Spleen (tissue), 11 donors: Measurements from ENCODE around the gene KCNK6. TPM values are rescaled to one million over a fixed set of nuclear protein-coding genes. Genes with fewer than 3 reads are reported as not detected.

ENCODE experiments used
- DNase-seq: peaks from one replicate; pipeline ENCODE4 v3.0.0-alpha.2; 2020
- H3K27ac ChIP-seq, 8 donors: fragments of 200-600 bp; sonication (generic) in 7 of 8; 1 replicate in 4 of 8; 2 replicates in 4 of 8; pipeline versions ENCODE4 v1.5.0 to v1.8.0; 2016 to 2021; ENCODE audit warnings: inconsistent platforms in 4 of 8, mild to moderate bottlenecking in 4 of 8, moderate library complexity in 1 of 8
- H3K27me3 ChIP-seq, 7 donors: fragments of 200-600 bp; sonication (generic) in 6 of 7; replicated peaks in 1 of 7; 1 replicate in 4 of 7; 2 replicates in 3 of 7; pipeline versions ENCODE4 v1.5.0 to v1.8.0; 2016 to 2021; ENCODE audit warnings: inconsistent platforms in 3 of 7, mild to moderate bottlenecking in 1 of 7
- H3K36me3 ChIP-seq, 6 donors: fragments of 200-600 bp; sonication (generic) in 5 of 6; 1 replicate in 4 of 6; 2 replicates in 2 of 6; pipeline versions ENCODE4 v1.5.0 to v1.8.0; 2016 to 2021; ENCODE audit warnings: inconsistent platforms in 2 of 6
- H3K4me1 ChIP-seq, 6 donors: fragments of 200-600 bp; sonication (generic) in 5 of 6; 1 replicate in 3 of 6; 2 replicates in 3 of 6; pipeline versions ENCODE4 v1.5.0 to v1.8.0; 2016 to 2021; ENCODE audit warnings: inconsistent platforms in 3 of 6
- H3K4me3 ChIP-seq, 8 donors: fragments of 200-600 bp; sonication (generic) in 7 of 8; 1 replicate in 4 of 8; 2 replicates in 4 of 8; pipeline versions ENCODE4 v1.5.0 to v1.8.0; 2016 to 2021; ENCODE audit warnings: inconsistent platforms in 4 of 8, mild to moderate bottlenecking in 4 of 8, moderate library complexity in 2 of 8
- H3K9me3 ChIP-seq, 8 donors: fragments of 200-600 bp; sonication (generic) in 7 of 8; 1 replicate in 4 of 8; 2 replicates in 4 of 8; pipeline versions ENCODE4 v1.5.0 to v1.8.0; 2016 to 2021; ENCODE audit warnings: inconsistent platforms in 4 of 8
- CTCF ChIP-seq, 11 experiments: fragments of 200-600 bp in 7 of 11; fragments of 450-650 bp in 4 of 11; sonication (generic) in 4 of 11; IDR thresholded peaks in 8 of 11; conservative IDR thresholded peaks in 3 of 11; 1 replicate in 7 of 11; 2 replicates in 4 of 11; pipeline versions ENCODE4 v1.4.0 to v1.8.0; 2016 to 2021; ENCODE audit warnings: antibody characterized with exemption in 11 of 11, inconsistent platforms in 4 of 11, mild to moderate bottlenecking in 1 of 11
- POLR2A ChIP-seq, 3 donors: fragments of 450-650 bp; IDR thresholded peaks; one replicate each; pipeline ENCODE4 v1.5.1; 2017; ENCODE audit warnings: antibody characterized with exemption in 3 of 3, mild to moderate bottlenecking in 1 of 3
- POLR2AphosphoS5 ChIP-seq, 3 donors: sonication (generic); formaldehyde crosslinking; IDR thresholded peaks; one replicate each; pipeline ENCODE4 v1.5.1; 2017; ENCODE audit warnings: antibody characterized with exemption in 3 of 3
- WGBS, 5 donors: extraction: QIAGEN DNeasy Blood & Tissue Kit in 3 of 5; methylation state at CpG; one replicate each; pipeline versions ENCODE4 v1.1.5 to v1.1.7; 2013 to 2018; 5-methylcytosine and 5-hydroxymethylcytosine counted together
- intact Hi-C: fragments of 100-400 bp; cut with DNase I; formaldehyde crosslinking; loops from one replicate; pipeline ENCODE4 v1.15.0; 2023; ENCODE audit warnings: low total_unique reads
- polyA plus RNA-seq, 3 donors: library from polyadenylated mRNA; stranded (reverse); fragments of 200-250 nt; gene quantifications; one replicate each; pipeline ENCODE4 v1.2.1, GENCODE V29; 2013
- total RNA-seq, 7 donors: library from RNA; depleted of rRNA in 3 of 7; stranded (reverse); fragments of >200 nt in 3 of 7; fragmentation: NEBNext Ultra II Directional in 4 of 7; extraction: Animal tissue kit (Norgen Biotek cat#: 25700) in 4 of 7; gene quantifications; one replicate each; pipeline versions ENCODE4 v1.1.0 to v1.2.1, GENCODE V29; 2016 to 2021
- donor health status: healthy with polysubstance abuse.
- donor health status: DM: no; HTN: no; CAD: no; lungs with moderate emphysema.
- donor health status: DM: no; HTN: no; CAD: no.
- donor health status: Bipolar disorder and iron deficiency.
- donor health status: healthy.
- donor health status: DM: no; HTN: no; CAD: no.
- donor health status: DM: yes; HTN: yes; CAD: no.

KCNK6 gene
- total and polyA plus RNA-seq, 10 donors = 3.8 to 25.9 (median 13.6) TPM

GRCh38 chr19:38375098-38375493, 55.5 kb downstream of the KCNK6 start:
- Histone ChIP-seq H3K9me3 (no peaks in the 10 kb centered on the region), H3K27me3 (no peaks in the 10 kb centered on the region), H3K4me3 (peak overlapping the region; percentile 72 to 92 (median 87)), H3K4me1 (peaks cover 12 to 40% (median 26%) of the 10 kb centered on the region in 6 donors), H3K27ac (peak overlapping the region; percentile 88 to 97 (median 92)), H3K36me3 (peaks cover 3 to 42% (median 28%) of the 10 kb centered on the region in 6 donors)
- TF ChIP-seq POLR2AphosphoS5 (IDR thresholded peaks at IDR 0.05) = no peak
- no peak for TF ChIP-seq POLR2A (IDR thresholded peaks at IDR 0.05)
- TF ChIP-seq CTCF (IDR thresholded peaks at IDR 0.05 in 8 of 11, conservative IDR thresholded peaks at IDR 0.05 in 3 of 11) = no peak
- intact Hi-C loops = no loop called here
- 1 to 3% (median 2%) methylated on average over 18 of the region's 18 CpGs for WGBS, 5 donors
- no peak for DNase-seq

- no peak for DNase-seq
- Histone ChIP-seq H3K27ac (no peak overlapping the region), H3K4me1 (peaks cover 12 to 40% (median 26%) of the 10 kb centered on the region in 6 donors), H3K27me3 (no peaks in the 10 kb centered on the region), H3K9me3 (no peaks in the 10 kb centered on the region), H3K4me3 (peak overlapping the region; percentile 72 to 92 (median 87)), H3K36me3 (peaks cover 3 to 48% (median 33%) of the 10 kb centered on the region in 6 donors)
- 90 to 97% (median 94%) methylated on average over 5 of the region's 5 CpGs for WGBS, 5 donors
- intact Hi-C loops = no loop called here
- no peak for TF ChIP-seq POLR2A (IDR thresholded peaks at IDR 0.05)
- no peak for TF ChIP-seq CTCF (IDR thresholded peaks at IDR 0.05 in 8 of 11, conservative IDR thresholded peaks at IDR 0.05 in 3 of 11)
- no peak for TF ChIP-seq POLR2AphosphoS5 (IDR thresholded peaks at IDR 0.05)
Observed at GRCh38 chr19:38375748-38376147, 56.1 kb downstream of the KCNK6 start.

- DNase-seq = no peak
- Histone ChIP-seq H3K27ac (no peak overlapping the region), H3K4me3 (peak overlapping the region in 1 of 8 donors; percentile 83), H3K27me3 (no peaks in the 10 kb centered on the region), H3K9me3 (no peaks in the 10 kb centered on the region), H3K36me3 (peaks cover 6 to 57% (median 41%) of the 10 kb centered on the region in 6 donors), H3K4me1 (peaks cover 12 to 40% (median 26%) of the 10 kb centered on the region in 6 donors)
- WGBS, 5 donors = 87 to 93% (median 89%) methylated on average over 3 of the region's 3 CpGs
- TF ChIP-seq POLR2AphosphoS5 (IDR thresholded peaks at IDR 0.05) (no peak), CTCF (IDR thresholded peaks at IDR 0.05 in 8 of 11, conservative IDR thresholded peaks at IDR 0.05 in 3 of 11) (no peak), POLR2A (IDR thresholded peaks at IDR 0.05) (no peak)
- intact Hi-C loops = no loop called here
Observed at GRCh38 chr19:38376576-38376975, 56.9 kb downstream of the KCNK6 start.

DNA sequence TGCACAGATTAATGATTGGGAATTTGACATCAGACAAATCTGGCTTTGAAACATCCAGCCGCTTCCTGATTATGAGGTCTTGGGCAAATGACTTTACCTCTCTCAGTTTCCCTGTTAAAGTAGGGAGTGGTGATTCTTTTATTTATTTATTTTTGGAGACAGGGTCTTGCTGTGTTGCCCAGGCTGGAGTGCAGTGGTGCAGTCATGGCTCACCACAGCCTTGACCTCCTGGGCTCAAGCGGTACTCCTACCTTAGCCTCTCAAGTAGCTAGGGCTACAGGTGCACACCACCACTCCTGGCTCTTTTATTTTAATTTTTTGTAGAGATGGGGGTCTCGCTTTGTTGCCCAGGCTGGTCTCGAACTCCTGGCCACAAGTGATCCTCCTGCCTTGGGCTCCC, 57.4 kb downstream of the KCNK6 start:
- peaks cover 12 to 40% (median 26%) of the 10 kb centered on the region in 6 donors for H3K4me1 ChIP-seq
- WGBS, 5 donors = 95 to 99% (median 96%) methylated on average over 4 of the region's 4 CpGs
- no peak for DNase-seq
- H3K4me3 ChIP-seq = no peak overlapping the region
- peaks cover 6 to 61% (median 46%) of the 10 kb centered on the region in 6 donors for H3K36me3 ChIP-seq
- no peak for TF ChIP-seq CTCF (IDR thresholded peaks at IDR 0.05 in 8 of 11, conservative IDR thresholded peaks at IDR 0.05 in 3 of 11)
- no peak for TF ChIP-seq POLR2A (IDR thresholded peaks at IDR 0.05)
- no peak for TF ChIP-seq POLR2AphosphoS5 (IDR thresholded peaks at IDR 0.05)
- no peaks in the 10 kb centered on the region for H3K9me3 ChIP-seq
- intact Hi-C loops = no loop called here
- no peaks in the 10 kb centered on the region for H3K27me3 ChIP-seq
- H3K27ac ChIP-seq = no peak overlapping the region
